ENCODE measurements around the gene PMVK.

Gene PMVK

GRCh38 chr1:154881820-154882535 lies 54.5 kb downstream of the PMVK start:
- DNase-seq (ENCODE audit: low spot score) (no peak), FAIRE-seq (no peak)

GRCh38 chr1:154880671-154881070 lies 55.8 kb downstream of the PMVK start:
- FAIRE-seq (no peak), DNase-seq (ENCODE audit: low spot score) (no peak)

DNA sequence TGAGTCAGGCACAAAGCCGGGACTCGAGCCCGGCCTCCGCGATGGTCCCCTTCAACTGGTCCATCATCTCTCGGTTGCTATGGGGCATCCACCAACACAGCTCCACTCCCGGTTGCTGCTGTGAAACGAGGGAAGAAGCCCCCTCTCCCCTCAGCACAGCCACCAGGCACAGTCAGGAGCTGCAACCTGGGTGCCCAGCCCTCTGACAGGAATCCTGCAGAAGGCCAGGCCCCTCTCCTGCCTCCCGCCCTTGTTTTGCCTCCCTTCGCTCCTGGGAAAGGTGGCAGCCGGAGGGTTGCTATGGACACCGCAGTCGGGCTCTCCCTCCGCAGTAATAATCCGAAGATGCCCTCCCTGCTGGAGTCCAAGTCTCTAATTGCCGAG lies 57.5 kb downstream of the PMVK start:
- FAIRE-seq (no peak), DNase-seq (ENCODE audit: low spot score) (no peak)

DNA sequence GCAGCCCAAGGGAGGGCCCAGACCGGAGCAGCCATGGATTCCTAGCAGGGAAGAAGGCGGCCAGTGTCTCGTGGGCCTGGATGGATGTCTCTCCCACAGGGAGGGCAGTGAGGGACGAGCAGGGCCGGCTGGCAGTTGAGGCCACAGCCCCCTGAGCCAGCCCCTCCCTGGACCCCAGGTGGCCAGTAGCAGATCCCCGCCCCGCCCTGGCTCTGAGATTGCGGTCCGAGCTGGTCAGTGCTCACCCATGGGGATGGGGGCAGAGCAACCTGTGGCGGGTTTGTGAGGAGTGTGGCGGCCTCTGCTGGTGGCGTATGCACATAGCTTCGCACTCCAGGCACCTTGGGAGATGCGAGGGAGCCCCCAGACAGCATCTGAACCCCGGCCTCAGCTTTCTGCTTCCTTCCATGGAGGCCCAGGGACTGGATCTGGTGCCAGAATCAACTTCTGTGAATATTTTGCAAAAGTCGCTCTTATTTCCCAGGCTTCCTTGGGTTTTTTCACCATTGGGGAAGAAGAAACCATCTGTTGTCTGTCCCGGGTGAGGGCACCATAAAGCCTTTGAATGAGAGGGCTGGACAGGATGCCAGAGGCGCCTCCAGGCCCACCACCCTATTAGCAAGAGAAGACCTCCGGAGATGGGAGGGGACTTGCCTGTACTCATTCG lies 58.0 kb downstream of the PMVK start:
- FAIRE-seq = no peak
- DNase-seq (ENCODE audit: low spot score) = peak; percentile 47

DNA sequence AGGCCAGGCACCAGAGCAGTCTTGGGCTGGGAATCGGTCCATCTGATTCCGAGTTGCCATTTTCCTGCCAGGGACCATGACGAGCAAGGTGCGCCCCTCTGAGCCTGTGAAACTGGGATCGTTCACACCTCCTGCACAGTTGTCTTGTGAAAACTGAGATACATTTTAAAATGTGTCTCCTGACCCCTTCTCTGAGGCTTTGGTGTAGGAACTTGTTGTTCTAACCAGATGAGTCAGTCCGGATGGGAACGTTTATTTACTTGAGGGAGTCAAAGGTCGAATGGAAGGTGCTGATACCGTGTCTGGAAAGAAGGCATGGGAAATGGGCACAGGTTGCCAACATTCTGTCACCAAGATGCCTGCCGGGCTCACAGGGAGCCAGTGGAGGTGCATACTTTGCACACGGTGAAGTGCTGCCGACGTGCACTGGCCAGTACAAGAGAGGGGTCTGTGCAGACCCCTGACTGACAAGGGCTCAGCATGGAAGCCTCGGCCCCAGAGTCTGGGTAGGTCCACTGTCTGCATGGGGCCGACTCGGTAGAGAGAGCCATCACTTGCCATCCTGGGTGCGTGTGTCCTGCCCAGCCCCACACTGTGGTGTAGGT lies 59.0 kb downstream of the PMVK start:
- no peak for FAIRE-seq
- DNase-seq (ENCODE audit: low spot score) = no peak

DNA sequence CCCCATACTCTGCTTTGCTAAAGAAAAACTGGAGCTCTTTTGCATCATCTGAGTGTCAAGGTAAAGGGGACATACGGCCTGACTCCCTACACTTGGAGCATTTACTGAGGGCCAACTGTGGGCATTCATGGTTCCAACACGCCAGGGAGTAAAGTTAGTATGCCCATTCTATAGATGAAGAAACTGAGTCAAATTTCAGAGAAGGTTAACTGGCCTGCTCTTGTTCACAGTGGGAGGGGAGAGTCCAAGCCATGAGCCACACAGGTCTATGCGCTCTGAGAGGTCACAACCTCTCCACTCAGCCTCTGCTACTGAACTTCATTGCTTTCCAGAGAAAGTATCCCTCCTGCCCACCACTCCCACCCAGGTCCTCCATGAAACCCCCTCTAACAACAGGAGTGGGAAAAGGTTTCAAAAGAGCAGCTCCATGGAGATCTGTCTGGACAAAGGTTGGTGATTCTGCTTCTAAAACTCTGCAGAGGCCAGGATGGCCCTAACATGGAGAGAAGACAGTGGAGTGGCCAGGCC lies 59.6 kb downstream of the PMVK start:
- FAIRE-seq = no peak

More for the DNA sequence above, 59.6 kb downstream of the PMVK start:
- no peak for DNase-seq (ENCODE audit: low spot score)

Data from RCC 7860 (cell line).